ENCODE measurements around the gene PIK3C2G. TPM values are rescaled to one million over a fixed set of nuclear protein-coding genes. Genes with fewer than 3 reads are reported as not detected.

The PIK3C2G gene
- total RNA-seq, 1 donor from 2014 or later, result not detected

GRCh38 chr12:18402872-18403611 lies 141.7 kb downstream of the PIK3C2G start:
- H3K4me1 ChIP-seq, result peaks cover 0 to 2% of the 10 kb centered on the region in 2 donors
- no peaks in the 10 kb centered on the region for H3K27me3 ChIP-seq
- H3K9me3 ChIP-seq, result no peaks in the 10 kb centered on the region
- H3K27ac ChIP-seq, result no peak overlapping the region
- no peak overlapping the region for H3K4me3 ChIP-seq
- intact Hi-C loops (cut with DNase I), result no loop called here
- DNase-seq (ENCODE audit: low spot score in 2 of 2), result no peak
- TF ChIP-seq, protein P1, sequence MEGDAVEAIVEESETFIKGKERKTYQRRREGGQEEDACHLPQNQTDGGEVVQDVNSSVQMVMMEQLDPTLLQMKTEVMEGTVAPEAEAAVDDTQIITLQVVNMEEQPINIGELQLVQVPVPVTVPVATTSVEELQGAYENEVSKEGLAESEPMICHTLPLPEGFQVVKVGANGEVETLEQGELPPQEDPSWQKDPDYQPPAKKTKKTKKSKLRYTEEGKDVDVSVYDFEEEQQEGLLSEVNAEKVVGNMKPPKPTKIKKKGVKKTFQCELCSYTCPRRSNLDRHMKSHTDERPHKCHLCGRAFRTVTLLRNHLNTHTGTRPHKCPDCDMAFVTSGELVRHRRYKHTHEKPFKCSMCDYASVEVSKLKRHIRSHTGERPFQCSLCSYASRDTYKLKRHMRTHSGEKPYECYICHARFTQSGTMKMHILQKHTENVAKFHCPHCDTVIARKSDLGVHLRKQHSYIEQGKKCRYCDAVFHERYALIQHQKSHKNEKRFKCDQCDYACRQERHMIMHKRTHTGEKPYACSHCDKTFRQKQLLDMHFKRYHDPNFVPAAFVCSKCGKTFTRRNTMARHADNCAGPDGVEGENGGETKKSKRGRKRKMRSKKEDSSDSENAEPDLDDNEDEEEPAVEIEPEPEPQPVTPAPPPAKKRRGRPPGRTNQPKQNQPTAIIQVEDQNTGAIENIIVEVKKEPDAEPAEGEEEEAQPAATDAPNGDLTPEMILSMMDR (IDR thresholded peaks at IDR 0.05), result no peak
- H3K36me3 ChIP-seq, result no peaks in the 10 kb centered on the region

DNA sequence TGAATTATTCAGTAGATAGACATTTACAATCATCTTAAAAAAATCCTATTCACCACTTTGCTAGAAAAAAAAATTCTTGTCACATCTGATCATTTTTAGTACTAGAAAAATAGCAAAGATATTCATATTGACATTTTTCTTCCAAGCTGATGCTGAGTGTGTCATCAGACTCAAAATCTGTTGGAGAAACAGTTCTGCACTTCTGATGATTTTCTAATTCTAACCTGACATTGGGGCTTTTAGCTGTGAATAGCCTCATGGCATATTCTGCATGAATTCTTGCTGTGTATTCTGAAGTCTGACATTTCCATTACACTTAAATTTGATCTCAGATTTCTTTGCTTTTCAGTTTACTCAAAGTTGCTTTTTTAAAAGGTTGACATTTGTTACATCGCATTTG lies 150.1 kb downstream of the PIK3C2G start:
- no peaks in the 10 kb centered on the region for H3K9me3 ChIP-seq

DNA sequence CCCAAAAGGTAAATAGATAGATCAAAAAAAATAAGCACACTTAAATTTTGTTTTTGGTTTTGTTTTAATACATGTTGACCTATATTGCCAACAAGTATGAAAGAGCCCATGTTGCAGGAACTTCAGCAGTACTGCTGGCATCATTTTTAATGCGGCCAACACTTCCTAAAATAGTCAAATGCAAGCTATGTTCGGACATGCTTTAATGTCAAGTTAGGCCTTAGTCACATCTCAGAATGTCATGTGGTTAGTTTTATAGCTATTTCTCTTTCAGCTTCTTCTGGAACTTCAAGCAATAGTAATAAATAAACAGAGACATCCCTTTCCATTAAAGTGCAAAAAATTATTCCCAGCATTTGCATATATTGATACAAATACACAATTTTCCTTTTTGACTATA lies 153.4 kb downstream of the PIK3C2G start:
- H3K36me3 ChIP-seq, result no peaks in the 10 kb centered on the region
- TF ChIP-seq, protein P1 (IDR thresholded peaks at IDR 0.05), result no peak
- H3K27ac ChIP-seq, result no peak overlapping the region
- DNase-seq (ENCODE audit: low spot score in 2 of 2), result no peak
- H3K27me3 ChIP-seq, result no peaks in the 10 kb centered on the region
- intact Hi-C loops (cut with DNase I), result no loop called here
- no peaks in the 10 kb centered on the region for H3K4me1 ChIP-seq
- H3K4me3 ChIP-seq, result no peak overlapping the region
- no peaks in the 10 kb centered on the region for H3K9me3 ChIP-seq

More for the DNA sequence above, 150.1 kb downstream of the PIK3C2G start:
- intact Hi-C loops (cut with DNase I), result no loop called here
- no peak for DNase-seq (ENCODE audit: low spot score in 2 of 2)
- H3K4me3 ChIP-seq, result no peak overlapping the region
- TF ChIP-seq, protein P1 (IDR thresholded peaks at IDR 0.05), result no peak
- no peaks in the 10 kb centered on the region for H3K27me3 ChIP-seq
- no peaks in the 10 kb centered on the region for H3K4me1 ChIP-seq
- no peak overlapping the region for H3K27ac ChIP-seq
- no peaks in the 10 kb centered on the region for H3K36me3 ChIP-seq

- Histone ChIP-seq H3K36me3 (no peaks in the 10 kb centered on the region), H3K4me3 (no peak overlapping the region), H3K4me1 (no peaks in the 10 kb centered on the region), H3K27ac (no peak overlapping the region), H3K27me3 (no peaks in the 10 kb centered on the region), H3K9me3 (no peaks in the 10 kb centered on the region)
- TF ChIP-seq, protein P1 (IDR thresholded peaks at IDR 0.05), result no peak
- intact Hi-C loops (cut with DNase I), result no loop called here
- no peak for DNase-seq (ENCODE audit: low spot score in 2 of 2)
Measured at GRCh38 chr12:18415227-18415626, 153.9 kb downstream of the PIK3C2G start.

GRCh38 chr12:18416412-18416811 lies 155.1 kb downstream of the PIK3C2G start:
- H3K36me3 ChIP-seq, result no peaks in the 10 kb centered on the region
- intact Hi-C loops (cut with DNase I), result no loop called here
- no peak overlapping the region for H3K27ac ChIP-seq
- no peak for DNase-seq (ENCODE audit: low spot score in 2 of 2)
- TF ChIP-seq, protein P1 (IDR thresholded peaks at IDR 0.05), result no peak
- H3K4me3 ChIP-seq, result no peak overlapping the region
- H3K4me1 ChIP-seq, result no peaks in the 10 kb centered on the region
- H3K27me3 ChIP-seq, result no peaks in the 10 kb centered on the region
- H3K9me3 ChIP-seq, result no peaks in the 10 kb centered on the region
